Measurements from ENCODE around the gene GDAP1L1.
A peak's percentile ranks its signal among the peaks of the same experiment; 100 is the strongest.
"Not testable (repeated sequence)": the region's sequence is repeated elsewhere in the genome, so short reads cannot be mapped to it uniquely, and the experiment has no call there.

The GDAP1L1 gene

GRCh38 chr20:44302026-44302669 lies 55.0 kb downstream of the GDAP1L1 start:
- DNase-seq (ENCODE audit: low spot score) (no peak), FAIRE-seq (no peak)

- FAIRE-seq (no peak), DNase-seq (ENCODE audit: low spot score) (no peak)
Measured at GRCh38 chr20:44302736-44303135, 55.6 kb downstream of the GDAP1L1 start.

DNA sequence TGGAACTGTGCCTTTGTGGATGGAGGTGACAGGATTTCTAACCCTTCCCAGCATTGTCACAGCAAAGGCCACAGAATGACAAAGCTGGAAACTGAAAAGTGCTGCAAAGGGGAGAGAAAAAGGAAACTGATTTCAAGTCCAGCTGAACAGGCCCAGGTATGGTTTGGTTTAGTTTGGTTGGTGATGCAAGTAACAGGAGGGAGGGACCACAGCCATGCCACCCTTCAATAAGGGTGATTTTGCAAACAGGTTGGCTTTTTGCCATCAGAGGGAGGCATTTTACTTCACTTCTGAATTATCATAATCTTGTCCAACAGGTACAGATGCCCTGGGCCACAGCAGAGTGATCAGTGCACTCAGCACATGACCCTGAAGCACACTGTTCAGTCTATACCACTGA lies 57.3 kb downstream of the GDAP1L1 start:
- no peak for DNase-seq (ENCODE audit: low spot score)
- no peak for FAIRE-seq

- DNase-seq (ENCODE audit: low spot score): no peak
- FAIRE-seq: no peak
Measured at GRCh38 chr20:44306927-44307326, 59.8 kb downstream of the GDAP1L1 start.

- no peak for DNase-seq (ENCODE audit: low spot score)
- FAIRE-seq: no peak
Measured at GRCh38 chr20:44309763-44310663, 62.9 kb downstream of the GDAP1L1 start.

GRCh38 chr20:44310664-44311639 lies 63.8 kb downstream of the GDAP1L1 start, which contains the start of gene FITM2:
Gene FITM2 (minus strand): TSS chr20:44311202. CDS start chr20:44311148, 54 bp downstream.
- peak; percentile 90 for DNase-seq (ENCODE audit: low spot score)
- FAIRE-seq: no peak

DNA sequence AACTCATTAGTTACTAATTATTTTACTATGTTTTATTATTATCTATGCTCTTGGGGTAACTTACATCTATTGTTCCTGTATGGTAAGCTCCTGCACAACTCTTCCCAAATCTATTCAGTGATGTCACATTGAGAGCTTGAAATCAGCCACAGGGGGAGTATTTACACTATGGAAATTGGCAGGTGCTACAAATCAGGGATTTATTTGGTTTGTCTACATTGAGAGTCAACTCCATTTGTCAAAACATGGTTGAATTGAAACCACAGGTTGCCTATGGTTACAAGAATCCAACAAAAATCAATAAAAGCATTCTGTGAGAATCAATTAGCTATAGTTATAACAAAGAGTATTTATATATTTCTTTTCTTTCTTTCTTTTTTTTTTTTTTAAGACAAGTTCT lies 67.8 kb downstream of the GDAP1L1 start:
- DNase-seq (ENCODE audit: low spot score) (no peak), FAIRE-seq (no peak)

GRCh38 chr20:44319839-44320422 lies 72.8 kb downstream of the GDAP1L1 start:
- no peak for DNase-seq (ENCODE audit: low spot score)
- FAIRE-seq: no peak

DNA sequence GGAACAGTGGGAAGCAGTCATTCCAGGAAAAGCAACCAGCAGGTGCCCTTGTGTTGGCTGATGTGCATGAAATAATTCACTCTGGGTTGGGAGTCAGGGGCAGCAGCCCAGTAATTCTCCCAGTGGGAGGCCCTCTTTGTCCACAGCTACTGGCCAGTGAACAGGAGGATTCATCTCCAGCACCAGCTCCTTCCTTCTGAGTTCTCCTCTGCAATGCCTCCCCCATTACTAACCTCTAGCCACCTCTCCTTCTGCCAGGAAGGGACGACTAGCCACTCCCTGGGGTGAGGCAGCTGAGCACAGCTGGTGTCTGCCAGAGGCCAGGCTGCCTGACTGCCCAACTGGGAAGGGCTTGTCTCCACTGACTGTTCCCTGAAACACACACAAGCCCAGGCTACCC lies 77.2 kb downstream of the GDAP1L1 start:
- FAIRE-seq: no peak

DNA sequence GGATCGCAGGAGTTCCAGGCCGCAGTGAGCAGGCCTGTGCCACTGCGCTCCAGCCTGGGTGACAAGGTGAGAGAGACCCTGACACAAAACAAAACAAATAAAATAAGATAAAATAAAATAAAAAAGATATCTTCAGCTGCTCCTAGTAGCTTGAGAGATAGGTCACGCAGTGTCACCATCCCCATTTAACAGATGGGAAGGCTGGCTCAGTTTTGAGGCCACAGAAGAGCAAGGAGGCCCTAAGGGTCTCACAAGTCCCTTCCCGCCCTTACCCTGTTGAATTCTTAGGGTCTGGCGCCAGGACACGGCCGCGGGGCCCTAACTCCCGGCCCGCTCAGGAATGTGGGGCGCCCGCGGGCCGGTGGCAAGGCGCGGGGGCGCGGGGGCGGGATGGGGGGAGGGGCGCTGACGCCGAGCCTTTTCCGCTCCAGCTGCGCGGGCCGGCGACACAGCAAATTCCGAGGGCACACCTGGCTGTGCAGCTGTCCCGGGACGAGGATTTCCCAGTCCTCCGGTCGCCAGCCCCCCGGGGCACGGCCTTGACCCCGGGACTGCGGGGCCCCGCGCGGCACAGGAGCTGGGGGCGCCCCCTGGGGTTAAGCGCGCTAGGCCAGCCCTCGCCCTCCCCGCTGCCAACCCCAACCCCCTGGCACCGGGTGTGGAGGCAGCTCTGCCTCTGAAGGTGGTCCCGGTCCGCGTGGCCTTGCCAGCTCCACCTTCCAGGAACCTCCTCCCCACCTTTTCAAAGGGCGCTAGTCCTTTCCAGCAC lies 79.5 kb downstream of the GDAP1L1 start:
- DNase-seq (ENCODE audit: low spot score) (no peak), FAIRE-seq (no peak)

More for the DNA sequence above, 77.2 kb downstream of the GDAP1L1 start:
- no peak for DNase-seq (ENCODE audit: low spot score)

GRCh38 chr20:44327748-44328147 lies 80.6 kb downstream of the GDAP1L1 start:
- not testable (repeated sequence) for FAIRE-seq; DNase-seq (ENCODE audit: low spot score)

DNA sequence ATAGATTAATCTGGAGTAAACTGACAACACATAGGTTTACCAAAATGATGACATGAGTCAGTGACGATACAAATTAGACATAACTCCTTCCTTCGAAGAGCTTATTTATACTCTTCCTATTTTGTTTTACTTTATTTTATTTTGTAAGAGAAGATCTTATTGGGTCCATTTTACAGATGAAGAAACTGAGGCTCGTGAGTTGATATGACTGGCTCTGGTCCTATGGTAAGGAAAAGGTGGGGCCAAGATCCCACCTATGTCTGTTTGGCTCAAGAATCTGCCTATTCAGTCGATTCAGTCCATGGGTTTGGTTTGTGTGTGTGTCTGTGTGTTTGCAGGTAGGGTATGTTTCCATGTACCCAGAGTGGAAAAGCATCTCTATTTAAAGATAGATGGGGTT lies 81.3 kb downstream of the GDAP1L1 start:
- DNase-seq (ENCODE audit: low spot score): no peak
- FAIRE-seq: no peak
